GM19324 (cell line): ENCODE data around the gene TRAF3IP1.
A peak's percentile ranks its signal among the peaks of the same experiment; 100 is the strongest.
"Not testable (repeated sequence)": the region's sequence is repeated elsewhere in the genome, so short reads cannot be mapped to it uniquely, and the experiment has no call there.

Experiments used
- ATAC-seq: cut with Tn5 transposase; IDR thresholded peaks from one replicate; pipeline ENCODE4 v1.9.1; 2021; ENCODE audit warnings: mild to moderate bottlenecking, moderate library complexity; ENCODE audit not compliant: unreplicated experiment, low FRiP score

The TRAF3IP1 gene

DNA sequence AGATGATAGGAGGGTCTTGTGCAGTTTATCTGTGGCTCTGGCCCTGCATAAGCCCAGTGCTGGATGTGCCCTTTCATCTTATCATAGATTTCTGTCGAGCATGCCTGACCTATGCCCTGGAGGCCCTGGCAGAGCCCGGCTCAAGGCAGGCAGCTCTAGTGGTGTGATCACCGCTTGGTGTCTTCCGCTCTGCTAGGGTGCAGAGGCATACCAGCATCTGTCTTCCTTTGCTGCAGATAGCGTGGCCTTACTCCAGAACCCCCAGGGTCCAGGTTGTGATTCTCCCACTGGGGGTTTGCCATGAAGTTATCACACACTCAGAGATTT is 13.7 kb upstream of the TRAF3IP1 start:
- no peak for ATAC-seq

DNA sequence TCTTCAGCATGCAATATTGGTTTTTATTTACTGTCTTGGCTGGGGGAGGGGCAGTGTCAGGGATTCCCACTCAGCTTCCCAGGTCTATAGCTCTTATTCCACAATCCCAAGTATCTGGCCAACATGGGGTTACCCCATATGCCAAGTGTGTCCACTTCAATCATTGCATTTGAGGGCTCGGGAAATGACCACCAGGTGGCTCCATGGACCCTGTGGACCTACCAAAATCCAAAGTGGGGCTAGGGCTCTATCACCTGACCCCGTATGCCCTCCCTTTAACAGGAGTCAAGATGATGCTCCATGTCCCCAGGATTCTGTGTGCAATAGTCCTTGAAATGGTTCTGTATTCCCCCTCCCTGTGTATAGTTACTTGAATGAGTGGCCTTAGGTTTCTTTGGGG is 12.1 kb upstream of the TRAF3IP1 start:
- ATAC-seq, result no peak

DNA sequence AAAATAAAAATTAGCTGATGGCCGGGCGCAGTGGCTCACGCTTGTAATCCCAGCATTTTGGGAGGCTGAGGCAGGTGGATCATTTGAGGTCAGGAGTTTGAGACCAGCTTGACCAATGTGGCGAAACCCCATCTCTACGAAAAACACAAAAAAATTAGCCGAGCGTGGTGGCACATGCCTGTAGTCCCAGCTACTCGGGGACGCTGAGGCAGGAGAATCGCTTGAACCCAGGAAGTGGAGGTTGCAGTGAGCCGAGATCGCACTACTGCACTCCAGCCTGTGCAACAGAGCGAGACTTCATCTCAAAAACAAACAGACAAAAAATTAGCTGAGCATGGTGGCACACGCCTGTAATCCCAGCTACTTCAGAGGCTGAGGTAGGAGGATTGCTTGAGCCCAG is 9.6 kb upstream of the TRAF3IP1 start:
- ATAC-seq, result not testable (repeated sequence)

DNA sequence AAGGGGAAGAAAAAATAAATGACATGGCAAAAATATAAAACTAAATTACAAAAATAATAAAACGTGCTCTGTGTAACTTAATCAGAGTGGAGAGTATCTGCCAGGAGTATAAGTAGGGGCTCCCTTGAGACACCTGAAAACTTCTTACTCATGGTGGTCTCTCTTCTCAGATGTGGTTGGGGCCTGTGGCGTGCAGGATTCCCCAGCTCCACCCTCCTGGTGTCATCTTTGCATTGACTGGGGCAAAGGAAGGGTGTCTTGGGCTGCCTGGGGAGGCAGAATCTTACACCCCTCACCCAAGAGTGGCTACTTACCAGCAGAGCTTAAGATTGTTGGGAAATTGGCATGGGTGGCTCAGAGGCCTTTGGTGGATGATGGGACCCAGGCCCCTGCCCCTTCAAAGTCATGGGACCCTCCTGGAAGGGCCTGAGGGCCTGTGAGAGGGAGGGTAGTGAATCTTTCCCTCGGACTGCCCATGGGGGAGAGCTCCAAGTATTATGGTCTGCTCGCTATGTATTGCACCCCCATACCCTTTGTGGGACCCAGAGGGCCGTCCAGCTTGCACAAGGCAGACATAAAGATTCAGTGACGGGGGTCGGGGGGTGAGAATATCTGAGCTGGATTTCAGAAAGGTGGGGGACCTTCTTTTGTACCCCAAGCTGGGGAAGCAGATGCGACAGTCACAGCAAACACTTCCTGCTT is 6.9 kb upstream of the TRAF3IP1 start:
- no peak for ATAC-seq

DNA sequence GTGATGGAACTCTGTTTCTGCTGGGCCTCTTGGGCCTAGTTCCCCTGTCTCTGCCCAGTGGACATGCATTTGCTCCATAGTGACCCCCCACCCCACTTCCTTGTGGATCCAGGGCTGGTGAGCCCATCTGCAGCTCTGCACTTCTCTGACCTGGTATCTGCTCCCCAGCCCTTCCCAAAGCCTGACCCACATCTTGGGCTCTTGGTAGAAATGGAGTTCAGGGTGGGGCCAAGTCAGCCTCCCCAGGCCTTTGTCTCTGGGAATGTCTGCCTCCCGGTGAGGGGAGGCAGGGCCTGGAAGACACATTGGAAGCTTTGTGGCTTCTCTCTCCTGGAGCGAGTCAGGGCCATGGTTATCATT is 6.3 kb upstream of the TRAF3IP1 start:
- no peak for ATAC-seq

DNA sequence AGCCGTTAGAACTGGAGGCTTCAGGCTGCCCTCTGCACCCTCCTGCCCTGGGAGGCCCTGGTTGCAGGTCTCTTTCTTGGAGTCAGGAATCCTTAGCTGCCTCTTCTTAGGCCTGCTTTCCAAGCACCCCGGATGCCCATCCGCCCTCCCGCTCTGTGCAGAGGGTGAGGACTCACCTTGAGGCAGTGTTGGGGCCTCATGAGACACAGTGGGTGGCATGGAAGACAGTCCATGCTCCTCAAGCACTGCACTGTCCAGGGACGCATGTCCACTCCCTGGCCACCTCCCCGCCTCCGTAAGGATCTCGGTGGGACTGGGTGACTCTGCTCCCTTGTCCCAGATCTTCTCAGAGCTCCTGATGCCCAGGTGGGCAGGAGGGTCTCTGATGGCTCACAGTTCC is 5.7 kb upstream of the TRAF3IP1 start:
- no peak for ATAC-seq

DNA sequence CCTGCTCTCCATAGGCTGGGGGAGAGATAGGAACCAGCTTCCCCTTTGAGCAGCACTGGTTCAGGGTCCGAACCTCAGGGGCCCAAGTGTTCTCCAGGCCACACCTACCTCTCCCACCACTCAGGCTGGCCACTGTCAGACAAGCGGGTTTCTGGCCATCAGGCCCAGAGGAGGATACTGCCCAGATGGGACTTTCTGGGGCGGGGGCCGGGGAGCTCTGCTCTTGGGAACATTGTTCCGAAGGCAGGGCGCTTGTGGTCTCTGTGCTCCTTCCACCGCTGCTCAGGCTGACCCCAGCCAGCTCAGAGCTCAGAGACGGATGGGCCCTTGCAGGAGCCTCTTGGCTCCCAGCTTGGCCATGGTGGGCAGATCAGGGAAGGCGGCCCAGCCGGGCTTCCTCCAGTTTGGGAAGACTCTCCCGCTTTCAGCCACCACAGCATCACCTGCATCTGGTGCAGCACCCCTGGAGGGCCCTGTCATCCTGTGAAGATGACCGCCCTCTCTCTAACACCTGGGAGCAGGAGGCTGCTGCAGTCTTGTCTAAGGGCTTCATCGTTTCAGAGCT is 5.2 kb upstream of the TRAF3IP1 start:
- no peak for ATAC-seq

DNA sequence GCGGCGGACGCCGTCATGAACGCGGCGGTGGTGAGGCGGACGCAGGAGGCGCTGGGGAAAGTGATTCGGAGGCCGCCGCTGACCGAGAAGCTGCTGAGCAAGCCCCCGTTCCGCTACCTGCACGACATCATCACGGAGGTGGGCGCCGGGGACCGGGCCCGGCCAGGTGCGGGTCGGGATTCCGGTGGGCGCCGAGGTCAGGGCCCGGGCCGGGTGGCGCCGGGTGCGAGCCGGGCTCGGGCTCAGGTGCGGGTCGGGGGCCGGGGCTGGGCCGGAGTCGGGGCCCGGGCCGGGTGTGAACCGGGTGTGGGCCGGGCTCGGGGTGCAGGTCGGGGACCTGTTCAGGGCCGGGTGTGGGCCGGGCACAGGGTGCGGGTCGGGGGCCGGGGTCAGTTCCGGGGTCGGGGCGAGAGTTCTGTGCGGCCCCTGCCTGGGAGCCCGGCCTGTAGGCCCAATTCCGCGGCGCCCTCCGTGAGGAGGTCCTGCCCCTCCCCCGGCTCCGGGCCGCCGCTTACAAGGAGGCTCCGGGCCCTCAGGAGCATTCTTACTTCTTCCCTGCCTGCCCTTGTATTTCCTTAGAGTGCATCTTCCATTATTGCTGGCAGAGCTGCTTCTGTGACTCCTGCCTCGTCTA is 447 bp downstream of the TRAF3IP1 start:
- ATAC-seq, result peak; percentile 26

DNA sequence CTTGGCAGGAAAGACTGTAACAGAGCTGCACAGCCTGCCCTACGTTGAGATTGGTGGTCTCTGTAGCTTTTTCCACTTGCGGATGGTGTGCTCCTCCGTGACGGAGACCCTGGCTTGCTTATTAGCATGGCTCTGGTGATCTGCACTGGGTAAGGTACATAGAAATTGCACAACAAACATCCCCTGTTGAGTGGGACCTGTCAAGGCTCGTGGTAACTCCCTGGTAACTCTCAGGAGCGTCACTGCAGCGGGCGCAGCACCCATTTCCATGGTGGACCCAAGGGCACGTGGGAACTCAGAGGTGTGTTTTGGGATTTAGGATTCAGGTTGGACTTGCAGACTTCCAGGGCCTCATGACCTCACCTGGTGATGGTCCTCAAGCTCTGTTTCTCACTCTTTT is 1.1 kb downstream of the TRAF3IP1 start:
- ATAC-seq, result no peak

DNA sequence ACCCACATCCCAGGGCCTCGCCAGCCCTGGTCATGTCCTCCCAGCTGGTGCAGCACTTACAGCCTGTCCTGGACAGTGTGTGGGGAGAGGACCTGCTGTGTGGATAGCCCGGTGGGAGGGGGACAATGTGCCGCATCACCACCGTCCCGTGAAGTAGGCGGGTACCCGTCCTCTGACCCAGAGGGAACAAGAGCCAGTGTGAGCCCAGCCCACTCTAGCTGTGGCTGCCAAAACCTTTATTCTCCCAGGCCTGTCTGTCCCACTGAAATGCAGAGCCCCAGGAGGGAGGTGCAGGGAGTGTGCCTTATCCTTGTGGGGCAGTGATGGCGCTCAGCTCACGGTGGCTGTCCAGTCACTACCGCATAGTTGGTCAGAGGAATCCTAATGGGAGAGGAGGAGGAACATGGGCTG is 1.7 kb downstream of the TRAF3IP1 start:
- no peak for ATAC-seq

DNA sequence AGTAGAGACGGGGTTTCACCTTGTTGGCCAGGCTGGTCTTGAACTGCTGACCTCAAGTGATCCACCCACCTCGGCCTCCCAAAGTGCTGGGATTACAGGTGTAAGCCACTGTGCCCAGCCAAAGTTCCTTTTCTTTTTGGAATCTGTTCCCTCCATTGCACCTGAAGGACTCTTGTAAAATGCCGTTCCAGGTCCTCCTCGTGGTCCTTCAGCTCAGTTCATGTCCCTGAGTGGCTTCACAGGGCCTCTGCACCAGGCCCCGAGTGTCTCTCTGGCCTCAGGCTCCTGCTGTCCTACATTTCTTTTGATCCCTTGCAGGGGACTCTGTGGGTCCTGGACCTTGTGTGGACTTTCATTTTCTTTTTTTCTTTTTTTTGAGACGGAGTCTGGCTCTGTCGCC is 3.9 kb downstream of the TRAF3IP1 start:
- not testable (repeated sequence) for ATAC-seq

DNA sequence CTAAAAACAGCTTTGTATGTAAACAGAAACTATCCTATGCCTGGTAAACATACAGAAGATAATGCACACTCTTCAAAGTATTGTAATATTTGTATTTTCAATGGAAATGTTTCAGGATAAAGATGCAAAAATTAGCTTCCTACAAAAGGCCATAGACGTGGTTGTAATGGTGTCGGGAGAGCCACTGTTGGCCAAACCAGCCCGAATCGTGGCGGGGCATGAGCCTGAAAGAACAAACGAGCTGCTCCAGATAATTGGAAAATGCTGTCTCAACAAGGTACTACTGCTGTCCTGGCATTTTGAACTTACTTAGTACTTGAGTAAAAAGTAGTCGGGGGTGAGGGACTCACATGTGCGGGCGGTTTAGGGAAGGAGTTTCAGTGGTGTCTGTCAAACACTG is 5.4 kb downstream of the TRAF3IP1 start:
- ATAC-seq, result no peak

DNA sequence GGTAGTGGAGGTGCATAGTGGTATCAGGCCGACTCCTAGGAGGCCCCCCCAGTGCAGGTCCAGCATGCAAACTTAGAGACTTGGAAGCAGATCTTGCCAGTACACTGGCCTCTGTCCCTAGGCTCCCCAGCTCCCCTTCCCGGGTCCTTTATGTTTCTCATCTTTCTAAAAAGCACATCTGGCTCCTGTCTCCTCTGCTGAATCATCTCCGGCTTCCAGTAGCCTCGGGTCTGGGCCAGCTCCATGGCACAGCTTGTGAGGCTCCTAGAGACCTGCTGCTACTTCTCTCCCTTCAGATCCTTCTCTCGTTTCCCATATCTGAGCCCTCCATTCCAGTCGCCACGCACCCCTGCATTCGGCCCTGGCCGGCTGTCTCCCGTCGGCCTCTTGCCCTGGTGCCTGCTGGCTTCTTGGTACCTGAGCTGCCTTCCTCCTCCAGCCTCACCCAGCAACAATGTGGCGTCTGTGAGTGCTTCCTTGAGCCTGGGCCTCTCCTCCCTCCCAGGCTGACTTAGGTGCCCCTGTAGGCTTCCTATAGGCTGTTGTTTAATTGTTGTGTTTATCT is 6.6 kb downstream of the TRAF3IP1 start:
- ATAC-seq, result no peak

DNA sequence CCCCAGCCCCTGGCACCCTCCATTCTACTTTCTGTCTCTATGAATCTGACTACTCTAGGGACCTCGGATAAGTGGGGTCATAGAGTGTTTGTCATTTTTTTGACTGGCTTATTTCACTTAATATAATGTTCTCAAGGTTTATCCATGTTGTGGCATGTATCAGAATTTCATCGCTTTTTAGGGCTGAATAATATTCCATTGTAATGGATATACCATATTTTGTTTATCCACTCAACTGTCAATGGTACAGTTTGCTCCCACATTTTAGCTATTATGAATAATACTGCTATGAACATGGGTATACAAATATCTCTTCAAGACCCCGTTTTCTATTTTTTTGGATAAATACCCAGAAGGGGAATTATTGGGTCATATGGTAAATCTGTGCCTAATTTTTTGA is 7.4 kb downstream of the TRAF3IP1 start:
- no peak for ATAC-seq

DNA sequence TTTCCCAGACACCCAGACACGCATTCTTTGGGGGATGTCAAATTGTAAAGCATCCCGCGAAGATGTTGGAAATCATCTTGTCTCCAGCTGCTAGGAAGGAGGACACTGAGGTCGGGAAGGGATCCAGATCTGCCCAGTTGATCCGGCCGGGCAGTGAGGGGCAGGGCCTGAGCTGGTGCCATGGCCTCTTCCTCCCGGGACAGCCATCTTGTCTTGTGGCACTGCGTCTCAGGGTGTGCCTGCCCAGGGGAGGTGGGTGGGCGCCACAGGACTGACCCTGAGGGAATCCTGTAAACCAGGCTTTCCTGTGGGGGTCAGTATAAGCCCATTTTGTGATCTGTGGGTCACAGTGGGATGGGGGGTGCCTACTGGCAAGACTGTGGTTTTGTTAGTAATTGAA is 10.1 kb downstream of the TRAF3IP1 start:
- ATAC-seq, result no peak

DNA sequence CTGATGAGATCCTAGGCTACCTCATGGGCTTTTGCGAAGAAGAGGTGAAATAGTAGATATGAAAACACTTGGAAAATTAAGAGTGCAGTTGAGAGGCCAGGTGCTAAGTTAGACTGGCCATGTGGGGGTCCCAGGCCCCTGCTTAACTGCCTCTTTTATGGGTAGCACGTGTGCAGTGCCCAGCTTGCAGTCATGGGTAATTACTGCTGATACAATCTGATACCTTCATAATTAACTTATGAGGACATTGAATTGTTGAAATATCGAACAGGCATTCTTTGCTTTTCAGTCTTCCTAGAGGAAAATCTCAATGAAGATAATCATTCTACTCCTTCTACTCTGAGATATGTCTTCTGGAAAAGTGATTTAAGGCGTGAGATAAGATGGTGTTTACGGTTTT is 11.6 kb downstream of the TRAF3IP1 start:
- no peak for ATAC-seq

DNA sequence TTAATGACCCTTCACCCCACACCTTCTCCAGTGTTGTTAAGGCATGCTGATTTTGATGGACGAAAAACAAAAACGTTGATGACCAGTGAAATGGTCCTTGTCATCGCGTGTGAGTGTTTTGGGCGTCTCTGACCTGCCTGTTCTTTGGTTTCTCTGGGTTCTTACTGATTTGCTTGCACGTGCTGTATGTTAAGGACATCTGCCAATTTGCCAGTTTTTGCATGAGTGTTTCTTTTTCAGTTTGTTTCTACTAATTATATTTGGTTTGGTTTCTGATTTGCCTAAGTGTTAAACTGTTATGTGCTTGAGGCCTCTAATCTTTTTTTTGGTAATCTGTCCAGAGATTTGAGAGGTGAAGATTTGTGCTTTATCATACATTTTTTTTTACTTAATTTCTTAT is 14.6 kb downstream of the TRAF3IP1 start:
- ATAC-seq, result no peak

DNA sequence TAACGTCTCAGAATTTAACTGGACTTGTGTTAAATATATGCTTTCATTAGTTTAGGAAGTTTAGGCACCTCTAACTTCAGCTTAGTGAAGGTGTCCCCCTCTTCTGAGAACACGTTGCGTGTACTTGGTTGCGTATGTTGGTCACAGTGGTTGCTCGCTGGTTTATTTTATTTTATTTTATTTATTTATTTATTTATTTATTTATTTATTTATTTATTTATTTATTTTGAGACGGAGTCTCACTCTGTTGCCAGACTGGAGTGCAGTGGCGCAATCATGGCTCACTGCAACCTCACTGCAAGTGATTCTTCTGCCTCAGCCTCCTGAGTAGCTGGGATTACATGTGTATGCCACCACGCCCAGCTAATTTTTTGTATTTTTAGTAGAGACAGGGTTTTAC is 15.3 kb downstream of the TRAF3IP1 start:
- not testable (repeated sequence) for ATAC-seq

DNA sequence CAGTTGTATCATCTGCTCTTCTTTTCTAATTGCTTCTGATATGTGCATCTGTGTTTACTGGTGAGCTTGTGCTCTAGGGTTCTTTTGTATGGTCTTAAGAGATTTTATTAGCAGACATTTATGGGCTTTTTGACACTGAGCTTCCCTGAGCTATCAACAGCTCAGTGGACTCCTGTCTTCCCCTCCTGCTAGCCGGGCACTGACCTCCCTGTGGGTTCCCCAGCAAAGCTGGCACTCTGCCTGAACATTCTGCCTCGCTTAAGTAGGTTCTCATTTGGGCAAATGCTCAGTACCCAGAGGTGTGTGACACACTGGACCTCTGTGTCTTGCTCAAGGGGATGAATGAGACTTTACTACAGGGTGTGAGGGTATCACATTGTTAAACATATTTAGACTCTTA is 15.8 kb downstream of the TRAF3IP1 start:
- no peak for ATAC-seq

DNA sequence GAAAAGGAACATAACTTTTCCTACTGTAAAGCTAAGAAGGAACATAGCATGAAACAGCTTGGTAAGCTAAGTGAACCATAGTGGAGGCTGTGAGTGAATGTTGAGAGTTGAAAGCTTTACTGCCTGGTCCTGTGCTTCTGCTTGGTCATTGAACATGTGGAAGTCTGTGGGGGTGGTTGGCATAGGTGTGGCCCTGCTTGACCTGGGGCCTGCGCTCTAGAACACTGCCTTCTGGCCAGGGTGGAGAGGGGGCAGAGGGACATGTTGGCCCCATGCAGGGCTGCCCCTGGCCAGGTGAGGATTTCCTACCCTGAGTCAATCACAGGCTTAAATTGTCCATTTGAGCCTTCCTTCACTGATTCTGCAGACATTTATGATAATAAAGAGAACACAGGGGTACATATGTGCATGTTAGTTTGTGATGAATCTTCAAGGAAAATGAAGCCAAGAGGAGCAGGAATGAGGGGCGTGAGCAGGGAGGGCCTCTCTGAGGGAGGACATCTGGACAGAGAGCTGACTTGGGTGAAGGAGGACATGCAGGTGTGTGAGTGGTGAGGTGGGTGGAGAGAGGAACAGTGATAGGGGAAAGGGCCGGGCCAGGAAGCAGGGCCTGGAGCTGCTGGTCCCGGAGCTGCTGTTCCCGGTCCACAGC is 16.6 kb downstream of the TRAF3IP1 start:
- ATAC-seq, result no peak

DNA sequence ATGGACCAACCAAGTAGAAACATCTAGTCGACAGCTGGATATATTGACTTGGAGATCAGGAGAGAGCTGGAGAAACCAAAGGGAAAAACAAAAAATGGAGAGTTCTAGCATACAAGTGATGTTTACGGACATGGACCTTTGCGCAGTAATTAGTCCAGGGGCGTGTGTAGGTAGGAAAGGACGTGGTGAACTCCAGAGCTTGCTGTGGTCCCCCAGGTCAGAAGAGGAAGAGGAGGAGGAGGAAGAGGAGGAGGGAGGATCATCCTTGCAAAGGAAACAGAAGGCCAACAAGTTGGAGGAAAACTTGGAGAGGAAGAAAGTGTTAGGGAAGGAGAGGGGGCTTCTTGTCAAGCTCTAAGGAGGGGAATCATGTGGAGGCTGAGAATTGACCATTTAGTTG is 17.5 kb downstream of the TRAF3IP1 start:
- ATAC-seq, result no peak
